Pancreas (tissue), 10 donors: Measurements from ENCODE around the gene IBA57. TPM values are rescaled to one million over a fixed set of nuclear protein-coding genes. Genes with fewer than 3 reads are reported as not detected.

Source experiments
- ATAC-seq, 4 donors: fragments of 200-7000 bp; cut with Tn5 transposase; one replicate each; pipeline versions ENCODE4 v1.8.0 to v1.9.1; 2020; ENCODE audit warnings: mild to moderate bottlenecking in 4 of 4, moderate library complexity in 4 of 4
- DNase-seq, 6 donors: peaks; one replicate each; pipeline ENCODE4 v3.0.0-alpha.2; 2020
- FAIRE-seq: peaks from 2 replicates; lab custom pipeline; 2012; peaks lifted over from hg19 to GRCh38; lab: Jason Lieb, UNC
- H3K27ac ChIP-seq, 4 donors: fragments of 200-600 bp; sonication (generic); 1 replicate in 3 of 4; 2 replicates in 1 of 4; pipeline versions ENCODE4 v1.5.0 to v1.8.0; 2020
- H3K27me3 ChIP-seq, 4 donors: fragments of 200-600 bp; one replicate each; pipeline ENCODE4 v1.8.0; 2021
- H3K36me3 ChIP-seq, 3 donors: fragments of 200-600 bp; sonication (generic) in 1 of 3; one replicate each; pipeline versions ENCODE4 v1.5.0 to v1.8.0; 2020 to 2021
- H3K4me1 ChIP-seq, 3 donors: fragments of 200-600 bp; one replicate each; pipeline ENCODE4 v1.8.0; 2021
- H3K4me3 ChIP-seq, 4 donors: fragments of 200-600 bp; sonication (generic) in 2 of 4; one replicate each; pipeline versions ENCODE4 v1.5.0 to v1.8.0; 2020 to 2021
- H3K9me3 ChIP-seq, 4 donors: fragments of 200-600 bp; one replicate each; pipeline ENCODE4 v1.8.0; 2021
- CTCF ChIP-seq, 4 donors: fragments of 200-600 bp; sonication (generic) in 3 of 4; IDR thresholded peaks; one replicate each; pipeline versions ENCODE4 v1.5.0 to v1.8.0; 2021; ENCODE audit warnings: antibody characterized with exemption in 4 of 4
- WGBS, 2 donors: extraction: QIAGEN DNeasy Blood & Tissue Kit; methylation state at CpG; one replicate each; pipeline ENCODE4 v1.1.7; 2013; 5-methylcytosine and 5-hydroxymethylcytosine counted together
- intact Hi-C, 3 donors: fragments of 100-400 bp; cut with DNase I; formaldehyde crosslinking; loops; one replicate each; pipeline versions ENCODE4 v1.11.1 to v1.14.2; 2022
- polyA plus RNA-seq, 2 donors: library from polyadenylated mRNA; stranded (reverse); fragments of 200-250 nt; gene quantifications; one replicate each; pipeline ENCODE4 v1.2.3, GENCODE V29; 2013
- total RNA-seq, 6 donors: library from RNA; stranded (reverse); fragmentation: NEBNext Ultra II Directional in 4 of 6; extraction: Animal tissue kit (Norgen Biotek cat#: 25700) in 4 of 6; gene quantifications; one replicate each; pipeline versions ENCODE4 v1.2.1 to v1.2.4, GENCODE V29; 2021 to 2023
- donor health status: healthy with polysubstance abuse.
- donor health status: DM: no; HTN: no; CAD: no; lungs with moderate emphysema.
- donor health status: DM: no; HTN: no; CAD: no.
- donor health status: control.
- donor health status: control.
- donor health status: Bipolar disorder and iron deficiency.
- donor health status: DM: yes; HTN: yes; CAD: no.
- donor health status: DM: no; HTN: no; CAD: no.
- donor health status: DM: no; HTN: no; CAD: no.
- donor health status: DM: yes; HTN: yes; CAD: no.

IBA57 gene
- total and polyA plus RNA-seq, 8 donors = 2.4 to 14.4 (median 7.0) TPM

- Histone ChIP-seq H3K4me3 (no peak overlapping the region), H3K27ac (no peak overlapping the region), H3K9me3 (no peaks in the 10 kb centered on the region), H3K4me1 (no peaks in the 10 kb centered on the region), H3K27me3 (no peaks in the 10 kb centered on the region), H3K36me3 (no peaks in the 10 kb centered on the region)
- intact Hi-C loops = no loop called here
- ATAC-seq (no peak), DNase-seq (peak in 4 of 6 donors; percentile 36 to 72 (median 60)), FAIRE-seq (no peak)
- WGBS, 2 donors = 78 to 79% methylated on average over 53 of the region's 53 CpGs
- TF ChIP-seq CTCF (IDR thresholded peaks at IDR 0.05) = no peak
Observed at GRCh38 chr1:228216371-228217320, 51.0 kb downstream of the IBA57 start.

- no peaks in the 10 kb centered on the region for H3K4me1 ChIP-seq
- DNase-seq (no peak), FAIRE-seq (no peak), ATAC-seq (no peak)
- TF ChIP-seq CTCF (IDR thresholded peaks at IDR 0.05) = no peak
- no peaks in the 10 kb centered on the region for H3K27me3 ChIP-seq
- H3K9me3 ChIP-seq = no peaks in the 10 kb centered on the region
- no peak overlapping the region for H3K27ac ChIP-seq
- intact Hi-C loops = no loop called here
- no peak overlapping the region for H3K4me3 ChIP-seq
- WGBS, 2 donors = 77 to 86% methylated on average over 14 of the region's 14 CpGs
- H3K36me3 ChIP-seq = no peaks in the 10 kb centered on the region
Observed at GRCh38 chr1:228217551-228218344, 52.1 kb downstream of the IBA57 start.

- no peak for FAIRE-seq
- no peaks in the 10 kb centered on the region for H3K9me3 ChIP-seq
- TF ChIP-seq CTCF (IDR thresholded peaks at IDR 0.05) = no peak
- H3K36me3 ChIP-seq = no peaks in the 10 kb centered on the region
- no peak for DNase-seq
- no peaks in the 10 kb centered on the region for H3K4me1 ChIP-seq
- H3K4me3 ChIP-seq = no peak overlapping the region
- H3K27me3 ChIP-seq = no peaks in the 10 kb centered on the region
- no peak overlapping the region for H3K27ac ChIP-seq
- 77 to 87% methylated on average over 14 of the region's 14 CpGs for WGBS, 2 donors
- intact Hi-C loops = no loop called here
- ATAC-seq = no peak
Observed at GRCh38 chr1:228218513-228219244, 53.1 kb downstream of the IBA57 start.

GRCh38 chr1:228219245-228219961 lies 53.8 kb downstream of the IBA57 start:
- DNase-seq (no peak), FAIRE-seq (no peak), ATAC-seq (no peak)
- Histone ChIP-seq H3K4me1 (no peaks in the 10 kb centered on the region), H3K27me3 (no peaks in the 10 kb centered on the region), H3K36me3 (no peaks in the 10 kb centered on the region), H3K27ac (no peak overlapping the region), H3K4me3 (no peak overlapping the region), H3K9me3 (no peaks in the 10 kb centered on the region)
- TF ChIP-seq CTCF (IDR thresholded peaks at IDR 0.05) = no peak
- intact Hi-C loops = no loop called here
- 88 to 94% methylated on average over 16 of the region's 16 CpGs for WGBS, 2 donors
